Measurements from ENCODE around the gene HMCN1.

Gene HMCN1

GRCh38 chr1:185912504-185912903, 178.3 kb downstream of the HMCN1 start:
- no peak for DNase-seq (ENCODE audit: low read depth in 2 of 2)

- DNase-seq (ENCODE audit: low read depth in 2 of 2): no peak
Observed at GRCh38 chr1:185914089-185914488, 179.9 kb downstream of the HMCN1 start.

GRCh38 chr1:185916861-185917260, 182.7 kb downstream of the HMCN1 start:
- DNase-seq (ENCODE audit: low read depth in 2 of 2): no peak

GRCh38 chr1:185917646-185918045, 183.5 kb downstream of the HMCN1 start:
- no peak for DNase-seq (ENCODE audit: low read depth in 2 of 2)

DNA sequence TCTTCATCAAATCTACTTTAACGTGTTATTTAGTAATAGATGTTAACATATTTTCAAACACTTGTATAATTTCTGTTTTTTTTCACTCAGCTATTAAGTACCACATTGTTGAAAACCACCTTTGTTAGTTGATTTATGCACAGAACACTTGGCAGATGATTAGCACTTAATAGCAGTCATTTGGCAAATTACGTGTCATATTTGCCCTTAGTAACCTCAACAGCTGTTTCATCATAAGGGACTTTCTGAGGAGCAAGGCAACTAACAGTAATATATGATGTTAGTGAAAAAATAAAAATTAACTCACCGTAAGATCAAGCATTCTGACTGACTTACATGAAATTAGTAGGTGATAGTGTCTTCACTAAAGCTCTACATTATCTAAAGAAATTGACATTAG, 186.4 kb downstream of the HMCN1 start:
- no peak for DNase-seq (ENCODE audit: low read depth in 2 of 2)

DNA sequence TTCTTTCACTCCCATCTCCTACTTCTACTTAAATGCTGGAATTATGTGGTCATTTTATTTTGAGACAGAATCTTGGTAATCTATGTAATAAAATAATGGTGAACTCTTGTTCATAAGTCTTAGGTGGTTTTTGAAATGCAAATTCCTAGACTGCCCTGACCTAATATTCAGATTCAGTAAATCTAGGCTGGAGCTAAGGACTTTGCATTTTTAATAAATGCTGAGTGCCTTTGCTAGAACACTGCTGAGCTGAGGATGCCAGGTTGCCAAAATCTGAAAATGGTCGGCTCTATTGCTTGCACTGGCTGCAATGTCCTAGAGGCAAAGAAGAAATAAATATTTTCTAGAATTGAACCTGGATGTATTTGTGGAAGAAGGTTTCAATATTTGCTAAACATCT, 187.4 kb downstream of the HMCN1 start:
- no peak for DNase-seq (ENCODE audit: low read depth in 2 of 2)

GRCh38 chr1:185926588-185926987, 192.4 kb downstream of the HMCN1 start:
- no peak for DNase-seq (ENCODE audit: low read depth in 2 of 2)

- no peak for DNase-seq (ENCODE audit: low read depth in 2 of 2)
Observed at GRCh38 chr1:185929776-185930175, 195.6 kb downstream of the HMCN1 start.

DNA sequence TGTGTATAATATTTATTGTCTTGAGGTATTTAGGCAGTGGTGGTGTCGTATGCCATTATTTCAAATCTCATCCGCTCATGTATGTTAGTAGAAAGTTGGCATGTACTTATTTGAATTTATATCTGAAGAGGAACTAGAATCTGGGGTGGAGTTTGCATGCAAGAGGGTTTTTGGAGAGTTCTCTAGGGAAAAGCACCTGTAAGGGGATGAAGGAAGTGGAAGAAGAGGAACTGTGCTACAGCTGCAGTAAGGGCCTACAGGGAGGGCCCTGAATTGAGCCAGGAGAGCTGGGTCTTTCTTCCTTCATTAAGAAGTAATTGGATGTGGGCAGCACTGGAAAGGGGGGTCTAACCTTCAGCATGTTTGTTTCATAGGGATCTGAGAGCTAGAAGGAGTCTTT, 197.2 kb downstream of the HMCN1 start:
- no peak for DNase-seq (ENCODE audit: low read depth in 2 of 2)

- no peak for DNase-seq (ENCODE audit: low read depth in 2 of 2)
Observed at GRCh38 chr1:185933580-185933979, 199.4 kb downstream of the HMCN1 start.

- no peak for DNase-seq (ENCODE audit: low read depth in 2 of 2)
Observed at GRCh38 chr1:185934476-185935189, 200.4 kb downstream of the HMCN1 start.

GRCh38 chr1:185935360-185935759, 201.2 kb downstream of the HMCN1 start:
- DNase-seq (ENCODE audit: low read depth in 2 of 2): no peak

DNA sequence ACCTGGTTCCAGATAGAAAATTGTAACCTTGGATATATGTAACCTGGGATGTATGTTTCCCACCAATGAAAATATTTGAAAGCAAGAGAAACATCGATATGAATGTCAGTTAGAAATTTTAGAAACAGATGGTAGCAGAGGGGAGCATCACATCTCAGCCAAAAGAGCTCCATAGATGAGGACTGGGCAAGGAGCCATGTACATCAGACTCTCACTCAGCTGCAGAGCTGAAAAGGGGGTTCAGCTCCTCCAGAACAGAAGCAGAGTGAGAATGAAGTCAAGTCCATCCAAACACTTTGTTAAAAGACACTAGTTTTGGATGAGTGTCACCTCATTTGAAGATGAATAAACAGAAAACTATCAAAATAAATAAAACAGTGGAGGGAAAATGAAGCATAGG, 202.4 kb downstream of the HMCN1 start:
- DNase-seq (ENCODE audit: low read depth in 2 of 2): no peak

GRCh38 chr1:185938396-185938795, 204.2 kb downstream of the HMCN1 start:
- DNase-seq (ENCODE audit: low read depth in 2 of 2): no peak

GRCh38 chr1:185939142-185939541, 205.0 kb downstream of the HMCN1 start:
- no peak for DNase-seq (ENCODE audit: low read depth in 2 of 2)

- no peak for DNase-seq (ENCODE audit: low read depth in 2 of 2)
Observed at GRCh38 chr1:185942961-185943360, 208.8 kb downstream of the HMCN1 start.

DNA sequence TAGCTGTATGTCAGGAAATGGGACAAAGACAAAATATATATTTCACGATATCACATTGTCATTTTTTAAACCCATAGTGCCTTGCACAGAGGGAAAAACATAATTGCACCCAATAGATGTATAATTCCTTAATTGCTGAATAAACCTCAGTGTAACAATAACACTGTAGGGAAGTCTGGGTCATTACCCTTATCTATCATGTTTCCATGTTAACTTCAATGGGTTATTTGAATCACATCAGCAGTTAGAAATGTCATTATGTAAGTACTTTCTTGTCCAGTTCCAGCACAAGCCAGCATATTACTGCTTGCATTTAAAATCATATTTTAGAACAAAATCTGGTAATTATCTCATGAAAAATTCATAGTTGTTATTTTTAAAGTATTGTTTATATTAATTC, 222.7 kb downstream of the HMCN1 start:
- DNase-seq (ENCODE audit: low read depth in 2 of 2): no peak

GRCh38 chr1:185957441-185958363, 223.5 kb downstream of the HMCN1 start:
- no peak for DNase-seq (ENCODE audit: low read depth in 2 of 2)

GRCh38 chr1:185960422-185961321, 226.5 kb downstream of the HMCN1 start:
- no peak for DNase-seq (ENCODE audit: low read depth in 2 of 2)

- DNase-seq (ENCODE audit: low read depth in 2 of 2): no peak
Observed at GRCh38 chr1:185961664-185962063, 227.5 kb downstream of the HMCN1 start.

DNA sequence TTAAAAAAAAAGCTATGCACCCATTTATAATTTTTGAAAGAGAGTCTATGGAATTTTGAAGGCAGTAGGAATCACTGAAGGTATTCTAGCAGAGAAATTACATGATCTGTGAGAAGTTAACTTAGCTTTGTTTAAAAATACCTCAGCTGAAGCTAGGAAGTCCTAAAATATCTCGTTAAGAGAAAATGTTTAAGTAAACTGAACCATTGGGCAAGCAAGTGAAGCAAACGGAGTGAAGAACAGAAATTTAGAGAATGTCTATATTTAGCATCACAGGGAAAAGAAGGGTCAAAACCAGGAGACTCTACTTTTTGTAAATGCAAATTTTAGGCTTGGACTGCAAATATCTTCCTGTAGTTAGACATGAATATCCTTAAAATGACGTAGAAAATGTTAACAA, 230.8 kb downstream of the HMCN1 start:
- no peak for DNase-seq (ENCODE audit: low read depth in 2 of 2)

GRCh38 chr1:185965870-185966269, 231.7 kb downstream of the HMCN1 start:
- DNase-seq (ENCODE audit: low read depth in 2 of 2): no peak

All from stimulated activated CD4-positive, alpha-beta T cell treated with anti-CD3 and anti-CD28 coated beads, Interleukin-1b, Interleukin-23, amount 100 ng/mL, for 4 hours (primary cell).